Measurements from ENCODE around the gene WHRN. TPM values are rescaled to one million over a fixed set of nuclear protein-coding genes. Genes with fewer than 3 reads are reported as not detected.

WHRN gene
- polyA plus RNA-seq, 1 donor (not counting 4 experiments of a cell fraction or from before 2014, with no cell fraction given), result 1.2 TPM

GRCh38 chr9:114442022-114442421, 63.3 kb downstream of the WHRN start:
- no peaks in the 10 kb centered on the region for H3K36me3 ChIP-seq (ENCODE audit: control insufficient read depth in 2 of 2, extremely low read depth in 1 of 2, insufficient read depth in 2 of 2, low read length in 2 of 2)
- H3K9me1 ChIP-seq (ENCODE audit: control insufficient read depth, extremely low read depth, insufficient read depth, low read length), result no peaks in the 10 kb centered on the region
- H3K9ac ChIP-seq (ENCODE audit: control insufficient read depth, extremely low read depth, insufficient read depth, low read length), result no peak overlapping the region
- dilution Hi-C loops (cut with MboI; ENCODE audit: extremely low pct_ligation_motif_present, low sequenced_read_pairs), result no loop called here
- no peaks in the 10 kb centered on the region for H4K20me1 ChIP-seq (ENCODE audit: control insufficient read depth, extremely low read depth, insufficient read depth, low read length)
- H3K9me3 ChIP-seq (ENCODE audit: control insufficient read depth, low read depth, low read length), result no peaks in the 10 kb centered on the region
- no peak overlapping the region for H3K4me3 ChIP-seq (ENCODE audit: control insufficient read depth in 2 of 3, extremely low read depth in 1 of 3, insufficient read depth in 2 of 3, low read depth in 1 of 3, low read length in 3 of 3)
- H3K27me3 ChIP-seq (ENCODE audit: control insufficient read depth, extremely low read depth, insufficient read depth, low read length), result no peaks in the 10 kb centered on the region
- no peaks in the 10 kb centered on the region for H3K79me2 ChIP-seq (ENCODE audit: control insufficient read depth, insufficient read depth, low read length)
- FAIRE-seq (no peak), DNase-seq (ENCODE audit: low read depth, low spot score) (no peak)
- TF ChIP-seq EZH2 (IDR thresholded peaks at IDR 0.05; ENCODE audit: low read length) (no peak), CTCF (optimal IDR thresholded peaks at IDR 0.05 in 1 of 3, IDR thresholded peaks at IDR 0.05 in 1 of 3, conservative IDR thresholded peaks at IDR 0.05 in 1 of 3; ENCODE audit: extremely low read depth in 1 of 3, insufficient read depth in 2 of 3, low read length in 3 of 3) (no peak)
- H3K27ac ChIP-seq (ENCODE audit: control insufficient read depth, insufficient read depth, low read length), result no peak overlapping the region
- H3K4me1 ChIP-seq (ENCODE audit: control insufficient read depth, extremely low read depth, insufficient read depth, low read length), result peaks cover 6% of the 10 kb centered on the region
- H2AFZ ChIP-seq (ENCODE audit: control insufficient read depth, low read length), result no peak overlapping the region
- no peak overlapping the region for H3K4me2 ChIP-seq (ENCODE audit: control insufficient read depth, extremely low read depth, insufficient read depth, low read depth, low read length)

GRCh38 chr9:114437401-114437893, 67.8 kb downstream of the WHRN start:
- FAIRE-seq, result no peak
- dilution Hi-C loops (cut with MboI; ENCODE audit: extremely low pct_ligation_motif_present, low sequenced_read_pairs), result no loop called here
- no peaks in the 10 kb centered on the region for H3K79me2 ChIP-seq (ENCODE audit: control insufficient read depth, insufficient read depth, low read length)

More at GRCh38 chr9:114437401-114437893, 67.8 kb downstream of the WHRN start:
- Histone ChIP-seq H3K9me3 (ENCODE audit: control insufficient read depth, low read depth, low read length) (no peaks in the 10 kb centered on the region), H4K20me1 (ENCODE audit: control insufficient read depth, extremely low read depth, insufficient read depth, low read length) (no peaks in the 10 kb centered on the region), H2AFZ (ENCODE audit: control insufficient read depth, low read length) (no peak overlapping the region), H3K9me1 (ENCODE audit: control insufficient read depth, extremely low read depth, insufficient read depth, low read length) (no peaks in the 10 kb centered on the region), H3K27me3 (ENCODE audit: control insufficient read depth, extremely low read depth, insufficient read depth, low read length) (no peaks in the 10 kb centered on the region), H3K4me3 (ENCODE audit: control insufficient read depth in 2 of 3, extremely low read depth in 1 of 3, insufficient read depth in 2 of 3, low read depth in 1 of 3, low read length in 3 of 3) (no peak overlapping the region), H3K27ac (ENCODE audit: control insufficient read depth, insufficient read depth, low read length) (no peak overlapping the region), H3K4me2 (ENCODE audit: control insufficient read depth, extremely low read depth, insufficient read depth, low read depth, low read length) (no peak overlapping the region), H3K36me3 (ENCODE audit: control insufficient read depth in 2 of 2, extremely low read depth in 1 of 2, insufficient read depth in 2 of 2, low read length in 2 of 2) (no peaks in the 10 kb centered on the region), H3K4me1 (ENCODE audit: control insufficient read depth, extremely low read depth, insufficient read depth, low read length) (no peaks in the 10 kb centered on the region), H3K9ac (ENCODE audit: control insufficient read depth, extremely low read depth, insufficient read depth, low read length) (no peak overlapping the region)
- no peak for DNase-seq (ENCODE audit: low read depth, low spot score)
- no peak for TF ChIP-seq EZH2 (IDR thresholded peaks at IDR 0.05; ENCODE audit: low read length)
- TF ChIP-seq CTCF (optimal IDR thresholded peaks at IDR 0.05 in 1 of 3, IDR thresholded peaks at IDR 0.05 in 1 of 3, conservative IDR thresholded peaks at IDR 0.05 in 1 of 3; ENCODE audit: extremely low read depth in 1 of 3, insufficient read depth in 2 of 3, low read length in 3 of 3), result no peak

Measured in keratinocyte (primary cell).